ENCODE measurements around the gene HIP1R. TPM values are rescaled to one million over a fixed set of nuclear protein-coding genes. Genes with fewer than 3 reads are reported as not detected.

HIP1R gene
- polyA plus RNA-seq, 4 donors: 37.6 to 284 (median 98.8) TPM

GRCh38 chr12:122842505-122843405 is 7.5 kb downstream of the HIP1R start:
- Histone ChIP-seq H3K4me3 (ENCODE audit: low read depth in 1 of 3, low read length in 3 of 3) (no peak overlapping the region), H3K9me3 (ENCODE audit: control insufficient read depth in 2 of 2, insufficient read depth in 1 of 2, low read depth in 1 of 2, low read length in 1 of 2) (no peaks in the 10 kb centered on the region), H3K4me1 (ENCODE audit: control insufficient read depth in 3 of 3, insufficient read depth in 2 of 3, low read depth in 1 of 3, low read length in 2 of 3) (peaks cover 4 to 52% (median 6%) of the 10 kb centered on the region in 3 donors), H3K27me3 (ENCODE audit: control insufficient read depth in 3 of 3, insufficient read depth in 3 of 3, low read length in 3 of 3) (no peaks in the 10 kb centered on the region), H3K27ac (ENCODE audit: low read depth in 1 of 3, low read length in 2 of 3) (no peak overlapping the region), H3K36me3 (ENCODE audit: control insufficient read depth in 3 of 3, insufficient read depth in 2 of 3, low read depth in 1 of 3, low read length in 3 of 3) (peaks cover 0 to 52% (median 2%) of the 10 kb centered on the region in 3 donors)
- no peak for DNase-seq
- WGBS, 3 donors: 79 to 82% (median 79%) methylated on average over 20 to 22 of the region's 22 CpGs
- FAIRE-seq: no peak

DNA sequence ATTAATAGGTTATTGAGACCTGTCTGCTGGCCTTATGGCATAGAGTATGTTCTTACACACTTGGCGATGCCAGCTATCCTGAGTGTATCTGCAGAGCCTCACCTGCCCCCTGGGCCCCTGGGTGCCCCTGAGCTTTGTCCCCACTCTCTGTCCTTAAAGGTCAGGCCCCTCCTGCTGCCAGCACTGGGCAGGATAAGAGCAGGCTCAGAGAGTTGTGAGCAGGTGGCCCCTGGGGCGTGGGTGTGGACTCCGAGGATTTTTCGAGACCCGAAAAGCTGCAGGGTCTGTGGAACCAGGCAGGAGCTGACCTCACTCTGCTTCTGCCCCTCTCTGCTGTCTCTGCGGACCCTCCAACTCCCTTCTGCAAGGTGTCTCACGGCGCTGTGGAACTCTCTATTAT is 8.2 kb downstream of the HIP1R start:
- no peaks in the 10 kb centered on the region for H3K27me3 ChIP-seq (ENCODE audit: control insufficient read depth in 3 of 3, insufficient read depth in 3 of 3, low read length in 3 of 3)
- H3K36me3 ChIP-seq (ENCODE audit: control insufficient read depth in 3 of 3, insufficient read depth in 2 of 3, low read depth in 1 of 3, low read length in 3 of 3): peaks cover 0 to 59% (median 6%) of the 10 kb centered on the region in 3 donors
- H3K9me3 ChIP-seq (ENCODE audit: control insufficient read depth in 2 of 2, insufficient read depth in 1 of 2, low read depth in 1 of 2, low read length in 1 of 2): no peaks in the 10 kb centered on the region
- DNase-seq (no peak), FAIRE-seq (no peak)
- no peak overlapping the region for H3K4me3 ChIP-seq (ENCODE audit: low read depth in 1 of 3, low read length in 3 of 3)
- 47 to 81% (median 71%) methylated on average over 8 of the region's 8 CpGs for WGBS, 3 donors
- H3K27ac ChIP-seq (ENCODE audit: low read depth in 1 of 3, low read length in 2 of 3): no peak overlapping the region
- H3K4me1 ChIP-seq (ENCODE audit: control insufficient read depth in 3 of 3, insufficient read depth in 2 of 3, low read depth in 1 of 3, low read length in 2 of 3): peaks cover 2 to 45% (median 6%) of the 10 kb centered on the region in 3 donors

DNA sequence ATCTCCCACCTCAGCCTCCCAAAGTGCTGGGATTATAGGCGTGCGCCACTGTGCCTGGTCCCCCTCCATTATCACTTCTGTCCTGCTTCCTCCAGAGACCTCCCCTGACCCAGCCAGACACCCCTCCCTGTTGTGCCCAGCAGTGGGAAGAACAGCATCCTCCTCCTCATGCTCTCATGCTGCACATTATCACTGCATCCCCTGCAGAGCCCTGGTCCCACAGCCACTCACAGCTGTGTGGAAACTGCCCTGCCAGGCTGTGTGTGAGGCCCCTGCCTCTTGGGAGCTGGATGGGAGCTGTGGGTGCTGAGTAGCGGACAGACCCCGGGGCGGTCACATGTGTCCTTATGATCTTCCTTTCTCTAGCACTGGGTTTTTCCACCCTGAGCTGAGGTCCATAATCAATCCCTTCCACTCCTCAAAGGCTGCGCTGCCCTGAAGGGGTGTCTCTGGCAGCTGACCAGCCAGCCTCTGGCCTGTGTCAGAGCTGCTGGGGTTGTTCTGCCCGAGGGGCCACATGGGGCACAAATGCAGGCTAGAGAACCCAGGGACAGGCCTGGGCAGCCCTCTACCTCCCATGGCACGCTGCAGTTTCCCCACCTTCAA is 9.2 kb downstream of the HIP1R start:
- DNase-seq (no peak), FAIRE-seq (no peak)
- WGBS, 3 donors: 89 to 91% (median 90%) methylated on average over 8 of the region's 8 CpGs
- Histone ChIP-seq H3K4me3 (ENCODE audit: low read depth in 1 of 3, low read length in 3 of 3) (no peak overlapping the region), H3K4me1 (ENCODE audit: control insufficient read depth in 3 of 3, insufficient read depth in 2 of 3, low read depth in 1 of 3, low read length in 2 of 3) (peaks cover 0 to 35% (median under 1%) of the 10 kb centered on the region in 3 donors), H3K9me3 (ENCODE audit: control insufficient read depth in 2 of 2, insufficient read depth in 1 of 2, low read depth in 1 of 2, low read length in 1 of 2) (no peaks in the 10 kb centered on the region), H3K27me3 (ENCODE audit: control insufficient read depth in 3 of 3, insufficient read depth in 3 of 3, low read length in 3 of 3) (no peaks in the 10 kb centered on the region), H3K27ac (ENCODE audit: low read depth in 1 of 3, low read length in 2 of 3) (no peak overlapping the region), H3K36me3 (ENCODE audit: control insufficient read depth in 3 of 3, insufficient read depth in 2 of 3, low read depth in 1 of 3, low read length in 3 of 3) (peaks cover 0 to 65% (median 13%) of the 10 kb centered on the region in 3 donors)

GRCh38 chr12:122845041-122845864 is 10.0 kb downstream of the HIP1R start:
- peaks cover 0 to 27% (median 0%) of the 10 kb centered on the region in 3 donors for H3K4me1 ChIP-seq (ENCODE audit: control insufficient read depth in 3 of 3, insufficient read depth in 2 of 3, low read depth in 1 of 3, low read length in 2 of 3)
- H3K9me3 ChIP-seq (ENCODE audit: control insufficient read depth in 2 of 2, insufficient read depth in 1 of 2, low read depth in 1 of 2, low read length in 1 of 2): no peaks in the 10 kb centered on the region
- FAIRE-seq (no peak), DNase-seq (no peak)
- peaks cover 0 to 64% (median 14%) of the 10 kb centered on the region in 3 donors for H3K36me3 ChIP-seq (ENCODE audit: control insufficient read depth in 3 of 3, insufficient read depth in 2 of 3, low read depth in 1 of 3, low read length in 3 of 3)
- H3K4me3 ChIP-seq (ENCODE audit: low read depth in 1 of 3, low read length in 3 of 3): no peak overlapping the region
- 80 to 90% (median 82%) methylated on average over 29 to 30 of the region's 30 CpGs for WGBS, 3 donors
- H3K27ac ChIP-seq (ENCODE audit: low read depth in 1 of 3, low read length in 2 of 3): no peak overlapping the region
- H3K27me3 ChIP-seq (ENCODE audit: control insufficient read depth in 3 of 3, insufficient read depth in 3 of 3, low read length in 3 of 3): no peaks in the 10 kb centered on the region

DNA sequence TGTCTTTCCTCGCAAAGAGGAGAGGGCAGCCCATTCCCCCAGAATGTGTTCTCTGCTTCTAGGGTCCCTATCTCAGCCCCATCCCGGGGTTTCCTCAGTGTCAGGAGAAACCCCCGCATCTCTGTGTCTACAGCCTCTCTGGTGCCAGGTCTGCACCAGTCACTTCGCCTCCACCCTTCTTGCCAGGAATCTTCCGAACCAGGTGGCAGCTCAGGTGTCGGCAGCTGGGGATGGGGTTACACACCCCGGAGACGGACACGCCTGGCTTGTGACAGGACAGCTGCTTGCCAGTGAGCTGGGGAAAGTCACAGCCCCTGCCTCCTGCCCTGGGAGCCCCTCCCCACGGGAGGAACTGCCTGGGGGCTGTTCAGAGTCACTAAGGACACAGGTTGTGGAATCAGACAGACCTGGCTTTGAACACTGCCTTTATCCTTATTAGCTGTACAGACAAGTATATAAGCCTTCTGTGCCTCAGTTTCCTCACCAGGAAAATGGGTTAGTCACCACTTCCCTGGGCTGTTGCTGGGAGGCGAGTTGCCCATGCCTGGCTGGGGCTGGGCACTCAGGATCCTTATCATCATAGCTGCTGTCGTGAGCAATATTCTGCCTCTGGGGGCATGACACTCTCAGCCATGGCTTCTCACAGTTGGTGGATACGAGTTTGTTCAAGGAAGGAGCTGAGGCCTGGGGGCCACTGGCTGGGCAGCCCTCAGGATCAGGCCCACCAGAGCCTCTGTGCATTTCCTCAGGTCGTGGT is 10.8 kb downstream of the HIP1R start:
- no peak for DNase-seq
- no peaks in the 10 kb centered on the region for H3K27me3 ChIP-seq (ENCODE audit: control insufficient read depth in 3 of 3, insufficient read depth in 3 of 3, low read length in 3 of 3)
- H3K36me3 ChIP-seq (ENCODE audit: control insufficient read depth in 3 of 3, insufficient read depth in 2 of 3, low read depth in 1 of 3, low read length in 3 of 3): peaks cover 0 to 61% (median 18%) of the 10 kb centered on the region in 3 donors
- no peak overlapping the region for H3K4me3 ChIP-seq (ENCODE audit: low read depth in 1 of 3, low read length in 3 of 3)
- 48 to 74% (median 60%) methylated on average over 13 to 14 of the region's 14 CpGs for WGBS, 3 donors
- H3K9me3 ChIP-seq (ENCODE audit: control insufficient read depth in 2 of 2, insufficient read depth in 1 of 2, low read depth in 1 of 2, low read length in 1 of 2): no peaks in the 10 kb centered on the region
- H3K4me1 ChIP-seq (ENCODE audit: control insufficient read depth in 3 of 3, insufficient read depth in 2 of 3, low read depth in 1 of 3, low read length in 2 of 3): peaks cover 0 to 22% (median 0%) of the 10 kb centered on the region in 3 donors
- no peak for FAIRE-seq
- H3K27ac ChIP-seq (ENCODE audit: low read depth in 1 of 3, low read length in 2 of 3): no peak overlapping the region

DNA sequence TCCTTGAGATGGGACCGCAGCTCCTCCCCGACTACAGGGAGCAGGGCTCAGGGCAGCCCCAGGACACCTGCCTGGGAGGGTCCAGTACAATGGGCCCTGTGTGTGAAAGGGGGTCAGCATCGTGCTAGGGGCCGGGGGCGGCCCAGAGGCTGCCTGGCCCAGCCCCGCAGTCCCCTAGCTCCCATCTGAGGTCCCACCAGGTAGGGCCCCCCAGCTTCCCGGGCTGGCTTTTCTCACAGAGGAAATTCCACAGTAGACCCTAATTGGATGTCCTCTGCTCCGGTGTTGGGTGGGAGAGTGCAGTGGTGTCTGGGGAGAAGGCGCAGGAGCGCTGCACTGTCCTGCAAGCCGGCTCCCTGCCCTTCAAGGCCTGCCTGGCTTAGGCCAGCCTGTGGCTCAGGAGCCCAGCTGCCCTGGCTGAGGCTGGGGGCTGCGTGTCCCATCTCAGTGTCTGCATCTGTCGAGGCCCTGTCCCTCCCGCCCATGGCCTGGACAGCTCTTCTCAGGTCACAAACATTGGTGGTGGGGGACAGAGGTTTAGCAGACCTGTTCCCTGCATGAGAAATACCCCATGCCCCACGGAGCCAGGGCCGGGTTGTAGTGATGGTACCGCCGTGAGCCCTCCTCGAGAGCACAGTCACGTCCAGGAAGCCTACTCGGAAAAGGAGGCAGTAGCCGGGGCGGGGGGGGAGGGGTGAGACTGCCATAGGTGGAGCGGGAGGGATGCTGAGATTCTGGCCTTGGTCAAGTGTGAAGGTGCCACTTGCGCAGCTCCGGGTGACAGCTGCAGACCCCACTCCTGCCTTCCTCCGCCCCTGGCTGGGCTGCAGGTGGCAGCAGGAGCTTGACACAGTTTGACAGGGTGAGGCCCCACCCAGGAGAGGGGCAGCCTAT is 11.6 kb downstream of the HIP1R start:
- H3K27ac ChIP-seq (ENCODE audit: low read depth in 1 of 3, low read length in 2 of 3): no peak overlapping the region
- H3K4me3 ChIP-seq (ENCODE audit: low read depth in 1 of 3, low read length in 3 of 3): no peak overlapping the region
- no peaks in the 10 kb centered on the region for H3K9me3 ChIP-seq (ENCODE audit: control insufficient read depth in 2 of 2, insufficient read depth in 1 of 2, low read depth in 1 of 2, low read length in 1 of 2)
- H3K36me3 ChIP-seq (ENCODE audit: control insufficient read depth in 3 of 3, insufficient read depth in 2 of 3, low read depth in 1 of 3, low read length in 3 of 3): peaks cover 0 to 62% (median 20%) of the 10 kb centered on the region in 3 donors
- H3K4me1 ChIP-seq (ENCODE audit: control insufficient read depth in 3 of 3, insufficient read depth in 2 of 3, low read depth in 1 of 3, low read length in 2 of 3): peaks cover 0 to 21% (median 0%) of the 10 kb centered on the region in 3 donors
- DNase-seq: no peak
- 86 to 88% (median 86%) methylated on average over 27 of the region's 27 CpGs for WGBS, 3 donors
- no peak for FAIRE-seq
- H3K27me3 ChIP-seq (ENCODE audit: control insufficient read depth in 3 of 3, insufficient read depth in 3 of 3, low read length in 3 of 3): no peaks in the 10 kb centered on the region

DNA sequence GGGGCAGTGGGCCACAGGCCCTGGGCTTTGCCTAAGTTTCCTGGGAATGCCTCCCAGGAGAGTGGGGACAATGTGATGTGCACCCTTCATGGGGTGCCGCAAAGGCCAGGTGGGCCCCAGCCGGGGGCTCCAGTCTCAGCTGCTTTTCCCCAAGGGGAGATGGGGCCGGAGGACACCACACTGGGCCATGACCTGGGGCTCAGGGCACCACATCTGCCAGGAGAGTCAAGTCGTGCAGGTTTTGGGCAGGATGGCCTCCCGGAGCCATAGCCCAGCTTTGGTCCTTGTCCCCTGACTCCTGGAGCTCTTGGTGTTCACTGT is 12.2 kb downstream of the HIP1R start:
- Histone ChIP-seq H3K9me3 (ENCODE audit: control insufficient read depth in 2 of 2, insufficient read depth in 1 of 2, low read depth in 1 of 2, low read length in 1 of 2) (no peaks in the 10 kb centered on the region), H3K36me3 (ENCODE audit: control insufficient read depth in 3 of 3, insufficient read depth in 2 of 3, low read depth in 1 of 3, low read length in 3 of 3) (peaks cover 0 to 68% (median 24%) of the 10 kb centered on the region in 3 donors), H3K27me3 (ENCODE audit: control insufficient read depth in 3 of 3, insufficient read depth in 3 of 3, low read length in 3 of 3) (no peaks in the 10 kb centered on the region), H3K4me1 (ENCODE audit: control insufficient read depth in 3 of 3, insufficient read depth in 2 of 3, low read depth in 1 of 3, low read length in 2 of 3) (peaks cover 0 to 16% (median 0%) of the 10 kb centered on the region in 3 donors), H3K27ac (ENCODE audit: low read depth in 1 of 3, low read length in 2 of 3) (no peak overlapping the region), H3K4me3 (ENCODE audit: low read depth in 1 of 3, low read length in 3 of 3) (no peak overlapping the region)
- FAIRE-seq: no peak
- 72 to 87% (median 87%) methylated on average over 2 to 5 of the region's 5 CpGs for WGBS, 3 donors
- DNase-seq: no peak
